Activated CD8-positive, alpha-beta memory T cell treated with anti-CD3 and anti-CD28 coated beads, Interleukin-2, amount 50 U/mL, for 4 hours (primary cell): ENCODE data around the gene FLCN.
"Not testable (repeated sequence)": the region's sequence is repeated elsewhere in the genome, so short reads cannot be mapped to it uniquely, and the experiment has no call there.

Source experiments
- DNase-seq: peaks from one replicate; pipeline ENCODE4 v3.0.0-alpha.2; 2020

FLCN gene

DNA sequence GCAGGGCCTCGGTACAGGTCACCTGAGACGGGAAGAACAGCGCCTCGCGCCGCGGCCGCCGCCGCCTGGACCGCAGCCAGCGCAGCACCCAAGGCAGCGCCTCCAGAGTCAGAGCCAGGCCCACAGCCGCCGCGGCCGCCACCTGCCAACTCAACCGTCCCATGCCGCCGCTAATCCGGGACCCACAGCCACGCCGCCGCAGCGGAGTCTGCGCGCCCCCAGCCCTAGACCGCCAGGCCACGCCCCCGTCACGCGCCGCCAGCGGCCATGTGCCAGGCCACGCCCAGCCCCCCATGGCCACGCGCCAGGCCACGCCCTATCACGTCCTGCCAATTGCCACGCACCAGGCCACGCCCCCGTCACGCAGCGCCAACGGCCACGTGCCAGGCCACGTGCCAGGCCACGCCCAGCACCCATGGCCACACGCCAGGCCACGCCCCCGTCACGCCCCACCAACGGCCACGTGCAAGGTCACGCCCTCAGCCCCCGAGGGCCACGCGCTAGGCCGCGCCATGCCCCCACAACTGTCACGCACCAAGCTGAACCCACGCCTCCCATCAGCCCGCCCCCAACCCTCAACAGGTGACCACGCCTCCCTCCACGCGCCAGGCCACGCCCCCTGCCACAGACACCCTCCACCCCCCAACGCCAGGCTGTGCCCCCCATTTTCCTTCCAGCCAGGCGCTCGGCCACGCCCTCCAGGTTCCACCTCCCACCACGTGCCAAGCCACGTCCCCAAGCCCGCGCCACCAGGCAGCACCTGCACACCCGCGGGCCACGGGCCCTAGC, 30.6 kb downstream of the FLCN start, which contains the start of gene PLD6:
PLD6 (minus strand) TSS at position 210 of the 789 bp plus-strand sequence; CDS start at position 163, 47 bp downstream.
- DNase-seq: peak; percentile 96

DNA sequence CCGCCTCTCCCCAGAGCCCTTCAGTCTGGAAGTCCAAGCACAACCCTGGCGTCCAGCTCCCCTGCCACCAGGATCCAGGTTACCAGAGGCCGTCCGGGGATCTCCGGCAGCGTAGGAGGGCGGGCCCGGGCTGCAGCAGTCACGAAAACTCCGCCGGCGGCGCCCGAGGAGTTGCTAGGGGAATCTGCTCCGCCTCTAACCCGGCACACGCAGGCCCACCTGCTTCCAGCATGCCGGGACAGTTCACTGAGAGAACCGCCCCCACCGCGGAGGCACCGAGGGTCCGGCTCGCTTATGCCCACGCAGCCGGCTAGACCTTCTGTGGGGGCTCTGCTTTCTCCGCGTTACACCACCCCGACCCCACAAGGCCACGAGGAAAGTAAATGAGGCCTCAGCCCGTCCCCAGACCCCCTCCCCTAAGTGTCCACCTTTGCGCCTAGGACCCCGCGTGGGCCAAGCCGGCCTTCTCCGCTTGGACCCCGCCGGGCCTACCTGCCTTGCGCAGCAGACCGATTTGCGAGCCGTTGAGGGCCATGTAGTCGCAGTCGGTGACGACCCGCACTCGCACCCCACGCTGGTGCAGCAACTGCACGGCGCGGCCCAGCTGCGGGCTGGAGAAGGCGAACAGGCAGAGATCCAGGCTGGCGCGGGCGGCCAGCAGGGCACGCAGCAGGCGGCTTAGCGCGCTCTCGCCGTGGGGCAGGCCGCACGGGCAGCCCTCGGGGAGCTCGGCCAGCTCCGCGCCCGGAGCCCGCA, 31.4 kb downstream of the FLCN start:
- peak; percentile 71 for DNase-seq

GRCh38 chr17:17204635-17205231, 32.2 kb downstream of the FLCN start:
- DNase-seq: no peak

DNA sequence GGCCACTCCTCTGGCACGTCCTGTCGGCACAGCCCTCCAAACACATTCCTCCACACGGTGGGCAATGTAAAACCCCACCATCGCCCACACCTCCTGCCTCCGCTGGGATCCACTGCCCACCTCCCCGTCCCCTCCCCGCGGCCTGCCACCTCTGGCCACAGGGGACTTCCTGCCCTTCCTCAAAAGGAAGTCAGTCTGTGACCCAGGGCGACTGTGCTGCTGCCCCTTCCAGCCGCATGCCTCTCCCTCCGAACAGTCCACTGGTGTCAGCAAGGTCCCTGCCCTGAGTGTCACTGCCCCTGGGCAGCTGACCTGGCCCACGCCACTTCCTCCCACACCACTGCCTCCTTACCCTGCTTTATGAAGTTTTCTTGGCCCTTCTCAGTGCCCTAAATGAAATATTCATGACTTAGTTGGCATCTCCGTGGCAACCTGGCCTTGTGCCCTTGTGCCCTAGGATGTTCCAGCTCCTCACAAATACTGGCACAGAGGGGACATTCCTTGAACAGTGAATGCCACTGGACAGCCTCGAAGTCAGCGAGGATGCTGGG, 32.9 kb downstream of the FLCN start:
- DNase-seq: no peak

DNA sequence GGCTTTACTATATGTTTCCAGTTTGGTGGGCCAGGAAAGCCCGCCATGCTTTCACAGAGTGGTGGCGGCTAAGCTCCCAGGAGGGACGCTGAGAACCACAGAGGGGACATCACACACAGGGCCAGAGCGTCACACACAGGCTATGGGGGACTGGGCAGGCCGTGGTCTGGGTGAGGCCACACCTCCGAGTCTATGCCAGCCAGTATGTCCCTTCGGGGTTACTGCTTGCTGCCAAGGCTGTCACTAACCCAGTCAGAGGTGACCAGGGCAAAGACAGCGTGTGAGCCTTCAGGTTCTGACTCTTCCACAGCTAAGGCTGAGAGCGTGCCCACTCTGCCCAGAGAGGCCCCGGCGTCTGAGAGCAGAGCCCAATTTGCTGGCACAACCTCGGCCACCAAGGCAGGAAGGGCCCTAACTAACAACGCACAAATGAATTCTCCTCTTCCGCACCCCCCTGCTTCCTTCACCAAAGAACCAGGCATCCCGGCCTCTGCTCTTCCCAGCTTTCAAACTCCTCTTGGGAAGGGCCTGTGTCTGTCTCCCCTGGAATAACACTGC, 33.7 kb downstream of the FLCN start:
- DNase-seq: no peak

DNA sequence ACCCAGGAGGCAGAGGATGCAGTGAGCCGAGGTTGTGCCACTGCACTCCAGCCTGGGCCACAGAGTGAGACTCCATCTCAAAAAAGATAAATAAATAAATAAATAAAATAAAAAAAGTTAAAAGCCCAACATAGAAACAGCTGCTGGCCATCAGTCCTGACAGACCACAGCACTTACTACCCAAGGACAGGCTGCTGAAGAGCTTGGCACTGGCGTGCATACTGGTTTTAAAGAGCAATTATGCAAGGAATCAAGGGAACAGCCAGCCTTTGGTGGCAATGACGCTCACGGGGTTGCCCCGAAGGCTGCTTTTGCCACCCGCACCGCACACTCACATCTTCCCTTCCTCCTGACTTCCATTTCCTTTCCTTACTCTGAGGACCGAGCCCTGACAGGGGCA, 35.1 kb downstream of the FLCN start:
- DNase-seq: no peak

- no peak for DNase-seq
Measured at GRCh38 chr17:17201271-17201670, 35.7 kb downstream of the FLCN start.

GRCh38 chr17:17200831-17201230, 36.1 kb downstream of the FLCN start:
- no peak for DNase-seq

- DNase-seq: no peak
Measured at GRCh38 chr17:17200311-17200710, 36.7 kb downstream of the FLCN start.

- no peak for DNase-seq
Measured at GRCh38 chr17:17198281-17198680, 38.7 kb downstream of the FLCN start.

DNA sequence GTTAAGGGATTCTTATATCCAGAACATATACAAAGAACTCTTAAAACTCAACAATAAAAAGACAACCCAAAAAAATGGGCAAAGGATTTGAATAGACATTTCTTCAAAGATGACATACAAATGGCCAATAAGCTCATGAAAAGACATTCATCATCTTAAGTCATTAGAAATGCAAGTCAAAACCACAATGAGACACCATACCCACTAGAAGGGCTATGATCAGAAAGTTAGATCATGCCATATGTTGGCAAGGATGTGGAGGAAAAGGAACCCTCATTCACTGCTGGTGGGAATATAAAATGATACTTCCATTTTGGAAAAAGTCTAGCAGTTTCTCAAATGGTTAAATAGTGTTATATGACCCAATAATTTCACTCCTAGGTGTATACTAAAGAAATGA, 40.2 kb downstream of the FLCN start:
- no peak for DNase-seq

- not testable (repeated sequence) for DNase-seq
Measured at GRCh38 chr17:17195466-17195865, 41.5 kb downstream of the FLCN start.

- no peak for DNase-seq
Measured at GRCh38 chr17:17191961-17192381, 45.0 kb downstream of the FLCN start.

GRCh38 chr17:17191346-17191792, 45.6 kb downstream of the FLCN start:
- no peak for DNase-seq

DNA sequence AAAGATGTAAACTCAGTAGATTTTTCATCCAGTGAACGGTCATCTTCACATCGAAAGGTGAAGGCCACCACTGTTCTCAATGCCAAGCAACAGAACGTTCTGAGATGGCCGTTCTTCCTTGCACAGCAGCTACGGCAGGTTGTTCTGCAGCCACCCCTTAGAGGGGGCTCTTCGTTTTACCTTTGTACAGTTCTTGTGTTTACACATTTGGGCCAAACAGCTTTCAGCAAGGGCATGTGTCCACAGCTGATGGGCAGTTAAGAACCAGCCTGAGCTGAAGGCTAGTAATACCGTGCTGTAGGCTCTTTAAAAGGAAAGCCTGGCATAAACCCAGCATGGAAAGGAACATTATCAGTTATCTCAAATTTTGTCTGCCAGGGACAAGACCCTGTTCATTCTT, 46.8 kb downstream of the FLCN start:
- no peak for DNase-seq

DNA sequence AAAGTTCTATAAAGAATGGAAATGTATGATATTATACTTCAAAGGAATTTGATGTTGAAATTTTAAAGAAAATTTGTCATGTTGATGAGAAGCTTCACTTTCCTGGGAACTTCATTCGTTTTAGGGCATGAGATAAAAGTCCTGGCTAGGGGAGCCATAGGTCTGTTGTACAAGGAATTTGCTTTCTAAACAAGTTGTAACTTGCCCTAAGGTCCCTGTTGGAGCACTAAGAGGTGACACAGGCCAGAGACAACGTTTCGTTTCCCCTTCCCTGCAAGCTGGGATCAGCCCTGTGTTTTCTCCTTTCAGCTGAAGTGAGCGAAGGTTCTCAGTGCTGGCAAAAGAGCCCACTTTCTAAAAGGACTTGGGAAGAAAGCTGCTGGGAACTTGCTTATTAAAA, 47.4 kb downstream of the FLCN start:
- DNase-seq: no peak

DNA sequence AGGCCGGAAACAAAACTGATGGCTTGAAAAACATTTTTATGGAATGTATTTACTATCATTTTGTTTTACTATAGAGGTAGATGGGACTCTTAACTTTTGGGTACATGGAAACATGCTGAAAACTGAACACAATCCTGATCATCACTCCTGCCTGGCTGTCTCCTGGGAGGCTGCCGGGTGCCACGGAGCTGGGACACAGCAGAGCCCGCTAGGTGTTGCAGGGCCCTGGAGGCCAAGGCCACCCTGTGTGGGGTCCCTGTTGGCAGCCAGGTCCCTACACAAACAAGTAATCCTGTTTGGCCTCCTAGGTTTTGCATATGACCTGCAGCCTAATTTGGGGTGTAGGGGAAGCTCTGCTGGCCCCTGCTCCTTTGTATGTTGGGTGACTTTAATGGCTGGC, 48.4 kb downstream of the FLCN start:
- no peak for DNase-seq

GRCh38 chr17:17186551-17187505, 50.1 kb downstream of the FLCN start:
- no peak for DNase-seq

GRCh38 chr17:17186051-17186450, 50.9 kb downstream of the FLCN start:
- DNase-seq: peak; percentile 36

- DNase-seq: not testable (repeated sequence)
Measured at GRCh38 chr17:17184985-17185757, 51.8 kb downstream of the FLCN start.

DNA sequence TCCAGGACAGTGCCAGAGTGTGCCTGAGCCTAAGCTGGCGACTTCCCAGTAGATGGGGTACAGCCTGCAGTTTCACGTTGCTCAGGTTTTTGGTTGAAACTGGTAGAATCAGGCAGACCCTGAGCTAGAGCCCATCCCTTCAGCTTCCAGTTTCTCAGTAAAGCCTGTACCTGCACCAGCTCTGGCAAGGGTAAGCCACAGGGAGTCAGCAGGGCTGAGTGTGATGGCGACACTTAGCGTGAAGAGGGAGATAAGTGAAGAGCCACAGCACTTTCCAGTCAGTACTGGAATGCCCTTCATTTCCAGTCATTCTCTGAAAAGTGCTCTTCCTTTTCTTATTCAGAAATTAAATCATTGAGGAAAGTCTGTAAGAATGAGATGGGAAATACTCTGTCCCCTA, 53.2 kb downstream of the FLCN start:
- no peak for DNase-seq
